GM12873 (cell line): Measurements from ENCODE around the gene IL18R1.

Source experiments
- TF ChIP-seq, protein P1 (sequence below): IDR thresholded peaks from 2 replicates; pipeline ENCODE4 v1.5.1; 2012; ENCODE audit warnings: low read depth, mild to moderate bottlenecking, moderate library complexity, low read length, control low read depth; ENCODE audit not compliant: insufficient read depth; ENCODE audit errors: missing control alignments

The IL18R1 gene

GRCh38 chr2:102336502-102336945 is 19.1 kb upstream of the IL18R1 start:
- TF ChIP-seq, protein P1, sequence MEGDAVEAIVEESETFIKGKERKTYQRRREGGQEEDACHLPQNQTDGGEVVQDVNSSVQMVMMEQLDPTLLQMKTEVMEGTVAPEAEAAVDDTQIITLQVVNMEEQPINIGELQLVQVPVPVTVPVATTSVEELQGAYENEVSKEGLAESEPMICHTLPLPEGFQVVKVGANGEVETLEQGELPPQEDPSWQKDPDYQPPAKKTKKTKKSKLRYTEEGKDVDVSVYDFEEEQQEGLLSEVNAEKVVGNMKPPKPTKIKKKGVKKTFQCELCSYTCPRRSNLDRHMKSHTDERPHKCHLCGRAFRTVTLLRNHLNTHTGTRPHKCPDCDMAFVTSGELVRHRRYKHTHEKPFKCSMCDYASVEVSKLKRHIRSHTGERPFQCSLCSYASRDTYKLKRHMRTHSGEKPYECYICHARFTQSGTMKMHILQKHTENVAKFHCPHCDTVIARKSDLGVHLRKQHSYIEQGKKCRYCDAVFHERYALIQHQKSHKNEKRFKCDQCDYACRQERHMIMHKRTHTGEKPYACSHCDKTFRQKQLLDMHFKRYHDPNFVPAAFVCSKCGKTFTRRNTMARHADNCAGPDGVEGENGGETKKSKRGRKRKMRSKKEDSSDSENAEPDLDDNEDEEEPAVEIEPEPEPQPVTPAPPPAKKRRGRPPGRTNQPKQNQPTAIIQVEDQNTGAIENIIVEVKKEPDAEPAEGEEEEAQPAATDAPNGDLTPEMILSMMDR = no peak

DNA sequence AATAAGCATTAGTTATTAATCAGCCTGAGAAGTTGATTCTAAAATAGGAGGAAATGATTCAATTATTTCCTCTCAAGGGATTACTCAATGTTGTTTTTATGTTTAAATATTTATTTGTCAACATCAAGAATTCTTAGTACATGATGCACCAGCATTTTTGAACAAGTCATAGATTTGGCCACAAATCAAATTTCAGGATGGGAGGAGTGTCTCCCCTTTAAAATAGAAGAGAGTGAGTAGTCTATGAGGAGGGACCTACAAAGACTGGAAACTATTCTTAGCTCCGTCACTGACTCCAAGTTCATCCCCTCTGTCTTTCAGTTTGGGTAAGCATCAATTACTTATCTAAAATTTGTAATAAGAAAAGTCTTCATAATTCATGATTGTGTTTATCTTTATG is 18.6 kb upstream of the IL18R1 start:
- TF ChIP-seq, protein P1 = no peak

- TF ChIP-seq, protein P1 = no peak
These were observed 17.9 kb upstream of the IL18R1 start for GRCh38 chr2:102337481-102338386.

GRCh38 chr2:102340778-102341177 is 14.8 kb upstream of the IL18R1 start:
- TF ChIP-seq, protein P1 = no peak

DNA sequence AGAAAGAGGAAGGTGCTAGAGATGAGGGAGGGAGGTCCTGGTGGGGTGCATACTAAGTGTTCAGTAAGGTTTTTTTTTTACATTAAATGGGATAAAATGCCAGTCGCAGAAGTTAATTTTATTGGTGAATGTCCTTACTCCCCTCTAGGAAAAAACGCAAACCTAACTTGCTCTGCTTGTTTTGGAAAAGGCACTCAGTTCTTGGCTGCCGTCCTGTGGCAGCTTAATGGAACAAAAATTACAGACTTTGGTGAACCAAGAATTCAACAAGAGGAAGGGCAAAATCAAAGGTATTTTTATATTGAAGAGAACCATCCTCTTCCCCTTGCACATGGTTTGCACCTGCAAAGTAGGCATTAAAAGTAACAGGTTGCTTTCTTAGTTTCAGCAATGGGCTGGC is 12.7 kb upstream of the IL18R1 start:
- TF ChIP-seq, protein P1 = no peak

- TF ChIP-seq, protein P1 = no peak
These were observed 11.2 kb upstream of the IL18R1 start for GRCh38 chr2:102344397-102344796.

- TF ChIP-seq, protein P1 = no peak
These were observed 10.2 kb upstream of the IL18R1 start for GRCh38 chr2:102345329-102345920.
